Measurements from ENCODE around the gene MCHR2. TPM values are rescaled to one million over a fixed set of nuclear protein-coding genes. Genes with fewer than 3 reads are reported as not detected.
A peak's percentile ranks its signal among the peaks of the same experiment; 100 is the strongest.

The MCHR2 gene
- polyA plus RNA-seq, 1 donor (not counting 4 experiments of a cell fraction or from before 2014, with no cell fraction given) = not detected

DNA sequence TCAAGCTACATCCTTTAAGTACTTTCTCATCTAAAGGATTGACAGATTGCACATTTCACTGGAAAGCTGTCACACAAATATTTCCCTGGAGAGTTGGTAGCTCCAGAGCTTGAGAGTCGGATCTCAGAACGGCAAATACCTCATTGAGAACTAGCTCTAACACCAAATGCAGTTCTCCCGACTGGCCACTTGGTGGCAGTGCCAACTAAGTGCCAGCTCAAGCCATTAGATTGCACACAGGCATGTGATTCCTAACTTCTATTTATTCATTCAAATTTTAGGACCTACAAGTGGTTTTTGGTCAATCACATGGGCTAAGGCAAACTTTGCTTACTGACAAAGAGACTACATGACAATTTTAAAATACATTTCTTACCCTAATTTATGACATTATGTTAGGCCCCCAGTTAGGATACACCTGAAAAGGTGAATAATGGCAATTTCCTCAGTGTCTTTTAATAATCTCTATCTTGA is 7.9 kb upstream of the MCHR2 start:
- Histone ChIP-seq H3K4me2 (ENCODE audit: control insufficient read depth, extremely low read depth, insufficient read depth, low read depth, low read length) (no peak overlapping the region), H3K9ac (ENCODE audit: control insufficient read depth, extremely low read depth, insufficient read depth, low read length) (no peak overlapping the region), H3K79me2 (ENCODE audit: control insufficient read depth, insufficient read depth, low read length) (no peaks in the 10 kb centered on the region), H3K36me3 (ENCODE audit: control insufficient read depth in 2 of 2, extremely low read depth in 1 of 2, insufficient read depth in 2 of 2, low read length in 2 of 2) (no peaks in the 10 kb centered on the region), H2AFZ (ENCODE audit: control insufficient read depth, low read length) (no peak overlapping the region), H3K27ac (ENCODE audit: control insufficient read depth, insufficient read depth, low read length) (no peak overlapping the region), H3K4me3 (ENCODE audit: control insufficient read depth in 2 of 3, extremely low read depth in 1 of 3, insufficient read depth in 2 of 3, low read depth in 1 of 3, low read length in 3 of 3) (no peak overlapping the region), H3K4me1 (ENCODE audit: control insufficient read depth, extremely low read depth, insufficient read depth, low read length) (peaks cover 4% of the 10 kb centered on the region), H3K9me1 (ENCODE audit: control insufficient read depth, extremely low read depth, insufficient read depth, low read length) (no peaks in the 10 kb centered on the region), H3K9me3 (ENCODE audit: control insufficient read depth, low read depth, low read length) (no peaks in the 10 kb centered on the region), H3K27me3 (ENCODE audit: control insufficient read depth, extremely low read depth, insufficient read depth, low read length) (peaks cover 3% of the 10 kb centered on the region), H4K20me1 (ENCODE audit: control insufficient read depth, extremely low read depth, insufficient read depth, low read length) (no peaks in the 10 kb centered on the region)
- no peak for DNase-seq (ENCODE audit: low read depth, low spot score)
- TF ChIP-seq, protein P1, sequence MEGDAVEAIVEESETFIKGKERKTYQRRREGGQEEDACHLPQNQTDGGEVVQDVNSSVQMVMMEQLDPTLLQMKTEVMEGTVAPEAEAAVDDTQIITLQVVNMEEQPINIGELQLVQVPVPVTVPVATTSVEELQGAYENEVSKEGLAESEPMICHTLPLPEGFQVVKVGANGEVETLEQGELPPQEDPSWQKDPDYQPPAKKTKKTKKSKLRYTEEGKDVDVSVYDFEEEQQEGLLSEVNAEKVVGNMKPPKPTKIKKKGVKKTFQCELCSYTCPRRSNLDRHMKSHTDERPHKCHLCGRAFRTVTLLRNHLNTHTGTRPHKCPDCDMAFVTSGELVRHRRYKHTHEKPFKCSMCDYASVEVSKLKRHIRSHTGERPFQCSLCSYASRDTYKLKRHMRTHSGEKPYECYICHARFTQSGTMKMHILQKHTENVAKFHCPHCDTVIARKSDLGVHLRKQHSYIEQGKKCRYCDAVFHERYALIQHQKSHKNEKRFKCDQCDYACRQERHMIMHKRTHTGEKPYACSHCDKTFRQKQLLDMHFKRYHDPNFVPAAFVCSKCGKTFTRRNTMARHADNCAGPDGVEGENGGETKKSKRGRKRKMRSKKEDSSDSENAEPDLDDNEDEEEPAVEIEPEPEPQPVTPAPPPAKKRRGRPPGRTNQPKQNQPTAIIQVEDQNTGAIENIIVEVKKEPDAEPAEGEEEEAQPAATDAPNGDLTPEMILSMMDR (optimal IDR thresholded peaks at IDR 0.05 in 1 of 3, IDR thresholded peaks at IDR 0.05 in 1 of 3, conservative IDR thresholded peaks at IDR 0.05 in 1 of 3; ENCODE audit: extremely low read depth in 1 of 3, insufficient read depth in 2 of 3, low read length in 3 of 3) = peak; percentile 86 to 92 (median 91)
- no peak for TF ChIP-seq EZH2 (IDR thresholded peaks at IDR 0.05; ENCODE audit: low read length)
- dilution Hi-C loops (cut with MboI; ENCODE audit: extremely low pct_ligation_motif_present, low sequenced_read_pairs) = no loop called here
- peak; percentile 86 for FAIRE-seq

DNA sequence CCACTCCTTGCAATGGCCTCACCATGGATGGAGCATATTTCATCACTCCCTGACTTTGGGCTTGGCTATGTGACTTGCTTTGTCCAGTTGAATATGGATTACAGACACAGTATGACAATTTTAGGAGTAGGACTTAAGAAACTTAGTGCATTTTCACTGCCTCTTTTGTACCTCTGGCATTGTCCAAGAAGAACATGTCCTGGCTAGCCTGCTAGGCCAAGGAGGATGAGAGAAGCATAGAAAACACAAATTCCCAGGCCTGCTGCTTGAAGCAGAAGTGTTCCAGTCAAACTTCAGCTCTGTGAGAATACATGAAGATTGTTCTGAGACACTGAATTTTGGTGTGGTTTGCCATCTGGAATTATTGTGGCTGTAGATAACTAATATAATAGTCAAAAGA is 3.1 kb upstream of the MCHR2 start:
- TF ChIP-seq, protein P1 (optimal IDR thresholded peaks at IDR 0.05 in 1 of 3, IDR thresholded peaks at IDR 0.05 in 1 of 3, conservative IDR thresholded peaks at IDR 0.05 in 1 of 3; ENCODE audit: extremely low read depth in 1 of 3, insufficient read depth in 2 of 3, low read length in 3 of 3) = no peak
- TF ChIP-seq EZH2 (IDR thresholded peaks at IDR 0.05; ENCODE audit: low read length) = no peak
- Histone ChIP-seq H3K9me3 (ENCODE audit: control insufficient read depth, low read depth, low read length) (no peaks in the 10 kb centered on the region), H3K9me1 (ENCODE audit: control insufficient read depth, extremely low read depth, insufficient read depth, low read length) (no peaks in the 10 kb centered on the region), H3K36me3 (ENCODE audit: control insufficient read depth in 2 of 2, extremely low read depth in 1 of 2, insufficient read depth in 2 of 2, low read length in 2 of 2) (no peaks in the 10 kb centered on the region), H3K79me2 (ENCODE audit: control insufficient read depth, insufficient read depth, low read length) (no peaks in the 10 kb centered on the region), H3K27ac (ENCODE audit: control insufficient read depth, insufficient read depth, low read length) (no peak overlapping the region), H2AFZ (ENCODE audit: control insufficient read depth, low read length) (peak overlapping the region; percentile 61), H3K4me3 (ENCODE audit: control insufficient read depth in 2 of 3, extremely low read depth in 1 of 3, insufficient read depth in 2 of 3, low read depth in 1 of 3, low read length in 3 of 3) (no peak overlapping the region), H3K4me2 (ENCODE audit: control insufficient read depth, extremely low read depth, insufficient read depth, low read depth, low read length) (peak overlapping the region; percentile 10), H3K27me3 (ENCODE audit: control insufficient read depth, extremely low read depth, insufficient read depth, low read length) (peaks cover 29% of the 10 kb centered on the region), H3K4me1 (ENCODE audit: control insufficient read depth, extremely low read depth, insufficient read depth, low read length) (peaks cover 6% of the 10 kb centered on the region), H4K20me1 (ENCODE audit: control insufficient read depth, extremely low read depth, insufficient read depth, low read length) (no peaks in the 10 kb centered on the region), H3K9ac (ENCODE audit: control insufficient read depth, extremely low read depth, insufficient read depth, low read length) (no peak overlapping the region)
- no peak for FAIRE-seq
- DNase-seq (ENCODE audit: low read depth, low spot score) = no peak
- dilution Hi-C loops (cut with MboI; ENCODE audit: extremely low pct_ligation_motif_present, low sequenced_read_pairs) = no loop called here

Data from keratinocyte (primary cell).